GM18502 (cell line): Measurements from ENCODE around the gene CDH2.

Source experiments
- ATAC-seq: cut with Tn5 transposase; IDR thresholded peaks from one replicate; pipeline ENCODE4 v1.9.1; 2021; ENCODE audit warnings: mild to moderate bottlenecking; ENCODE audit not compliant: unreplicated experiment, poor library complexity

Gene CDH2

GRCh38 chr18:28007841-28008240 lies 169.1 kb downstream of the CDH2 start:
- no peak for ATAC-seq

- no peak for ATAC-seq
Observed at GRCh38 chr18:28005164-28005563, 171.8 kb downstream of the CDH2 start.

- ATAC-seq = no peak
Observed at GRCh38 chr18:28004606-28005005, 172.3 kb downstream of the CDH2 start.

GRCh38 chr18:28003451-28003850 lies 173.5 kb downstream of the CDH2 start:
- ATAC-seq = no peak

- no peak for ATAC-seq
Observed at GRCh38 chr18:28002841-28003240, 174.1 kb downstream of the CDH2 start.

- no peak for ATAC-seq
Observed at GRCh38 chr18:27996801-27997272, 180.1 kb downstream of the CDH2 start.

- ATAC-seq = no peak
Observed at GRCh38 chr18:27995770-27996502, 181.0 kb downstream of the CDH2 start.

- ATAC-seq = no peak
Observed at GRCh38 chr18:27994571-27994970, 182.4 kb downstream of the CDH2 start.

- no peak for ATAC-seq
Observed at GRCh38 chr18:27991391-27991790, 185.5 kb downstream of the CDH2 start.

GRCh38 chr18:27985832-27986231 lies 191.1 kb downstream of the CDH2 start:
- no peak for ATAC-seq

GRCh38 chr18:27983780-27984179 lies 193.2 kb downstream of the CDH2 start:
- ATAC-seq = no peak

GRCh38 chr18:27976806-27977408 lies 200.0 kb downstream of the CDH2 start:
- no peak for ATAC-seq

GRCh38 chr18:27970321-27970720 lies 206.6 kb downstream of the CDH2 start:
- ATAC-seq = no peak

GRCh38 chr18:27969206-27969605 lies 207.7 kb downstream of the CDH2 start:
- ATAC-seq = no peak

- no peak for ATAC-seq
Observed at GRCh38 chr18:27967913-27968824, 208.8 kb downstream of the CDH2 start.

GRCh38 chr18:27966881-27967280 lies 210.0 kb downstream of the CDH2 start:
- no peak for ATAC-seq

GRCh38 chr18:27964811-27965210 lies 212.1 kb downstream of the CDH2 start:
- no peak for ATAC-seq

GRCh38 chr18:27959101-27959500 lies 217.8 kb downstream of the CDH2 start:
- ATAC-seq = no peak

GRCh38 chr18:27956001-27956640 lies 220.8 kb downstream of the CDH2 start:
- ATAC-seq = no peak

GRCh38 chr18:27954226-27954625 lies 222.7 kb downstream of the CDH2 start:
- ATAC-seq = no peak
